ENCODE data around the gene SLC6A12. TPM values are rescaled to one million over a fixed set of nuclear protein-coding genes. Genes with fewer than 3 reads are reported as not detected.

SLC6A12 gene
- 0.02 and 0.06 TPM in 2 replicates for polyA plus RNA-seq (2012; rRNA removed)
- 0.08 and 0.14 TPM in 2 replicates for polyA plus RNA-seq (2012; cell fraction: cytosol; rRNA removed)
- 0.21 and 0.42 TPM in 2 replicates for polyA plus RNA-seq (2012; cell fraction: nucleus; rRNA removed)

GRCh38 chr12:214003-214741, at the start of gene SLC6A12:
TSS of gene SLC6A12 (minus strand) at chr12:214157. CDS start at chr12:209986, 4,171 bp downstream.
- ChIA-PET CTCF (interaction anchor here (1.6 kb wide), 1 partner anchor 10 kb away, joined by 9 read pairs; no protein-coding TSS in a partner anchor), POLR2A (no interaction called here)
- Histone ChIP-seq H3K4me1 (ENCODE audit: control insufficient read depth in 1 of 2, insufficient read depth in 2 of 2, low read depth in 1 of 2, low read length in 1 of 2) (peaks cover 0 to 6% of the 10 kb centered on the region in 2 experiments; a peak in 1 of 4 replicates), H2AFZ (ENCODE audit: low read depth) (no peak within 1 kb of the TSS), H3K4me2 (no peak within 1 kb of the TSS), H3K4me3 (ENCODE audit: low read depth in 2 of 2, low read length in 1 of 2) (no peak within 1 kb of the TSS), H3K27ac (ENCODE audit: low read depth in 2 of 2, low read length in 1 of 2) (no peak within 1 kb of the TSS), H4K20me1 (ENCODE audit: insufficient read depth) (no peaks in the 10 kb centered on the region), H3K79me2 (ENCODE audit: insufficient read depth) (no peaks in the 10 kb centered on the region), H3K27me3 (ENCODE audit: insufficient read depth) (no peaks in the 10 kb centered on the region; the same call in 1 of the 2 replicates), H3K9me2 (no peaks in the 10 kb centered on the region), H3K9me3 (no peaks in the 10 kb centered on the region), H3K9ac (no peak within 1 kb of the TSS), H3K36me3 (replicated peaks in 1 of 2; ENCODE audit: control insufficient read depth in 1 of 2, insufficient read depth in 2 of 2, low read length in 1 of 2) (no peaks in the 10 kb centered on the region), H3F3A (replicated peaks; ENCODE audit: insufficient read depth) (no peaks in the 10 kb centered on the region)
- DNase-seq, result no peak
- WGBS (ENCODE audit: low lambda C conversion rate), result 61% methylated on average over 14 of the region's 14 CpGs
- TF ChIP-seq, protein P1, sequence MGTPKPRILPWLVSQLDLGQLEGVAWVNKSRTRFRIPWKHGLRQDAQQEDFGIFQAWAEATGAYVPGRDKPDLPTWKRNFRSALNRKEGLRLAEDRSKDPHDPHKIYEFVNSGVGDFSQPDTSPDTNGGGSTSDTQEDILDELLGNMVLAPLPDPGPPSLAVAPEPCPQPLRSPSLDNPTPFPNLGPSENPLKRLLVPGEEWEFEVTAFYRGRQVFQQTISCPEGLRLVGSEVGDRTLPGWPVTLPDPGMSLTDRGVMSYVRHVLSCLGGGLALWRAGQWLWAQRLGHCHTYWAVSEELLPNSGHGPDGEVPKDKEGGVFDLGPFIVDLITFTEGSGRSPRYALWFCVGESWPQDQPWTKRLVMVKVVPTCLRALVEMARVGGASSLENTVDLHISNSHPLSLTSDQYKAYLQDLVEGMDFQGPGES (IDR thresholded peaks at IDR 0.05; ENCODE audit: low read depth, low read length), result no peak
- TF ChIP-seq USF2 (IDR thresholded peaks at IDR 0.05; ENCODE audit: borderline replicate concordance, low read depth, low read length) (no peak), RCOR1 (IDR thresholded peaks at IDR 0.05; ENCODE audit: low read length) (no peak)

- Histone ChIP-seq H3K9me2 (no peaks in the 10 kb centered on the region), H3K36me3 (replicated peaks in 1 of 2; ENCODE audit: control insufficient read depth in 1 of 2, insufficient read depth in 2 of 2, low read length in 1 of 2) (no peaks in the 10 kb centered on the region), H3F3A (replicated peaks; ENCODE audit: insufficient read depth) (no peaks in the 10 kb centered on the region), H3K4me3 (ENCODE audit: low read depth in 2 of 2, low read length in 1 of 2) (no peak overlapping the region), H3K9ac (no peak overlapping the region), H3K4me1 (ENCODE audit: control insufficient read depth in 1 of 2, insufficient read depth in 2 of 2, low read depth in 1 of 2, low read length in 1 of 2) (peaks cover 0 to 10% of the 10 kb centered on the region in 2 experiments; a peak in 1 of 4 replicates), H4K20me1 (ENCODE audit: insufficient read depth) (no peaks in the 10 kb centered on the region), H3K4me2 (no peak overlapping the region), H2AFZ (ENCODE audit: low read depth) (no peak overlapping the region), H3K27me3 (ENCODE audit: insufficient read depth) (no peaks in the 10 kb centered on the region), H3K9me3 (no peaks in the 10 kb centered on the region), H3K79me2 (ENCODE audit: insufficient read depth) (no peaks in the 10 kb centered on the region), H3K27ac (ENCODE audit: low read depth in 2 of 2, low read length in 1 of 2) (no peak overlapping the region)
- no peak for DNase-seq
- 83% methylated on average over 9 of the region's 9 CpGs for WGBS (ENCODE audit: low lambda C conversion rate)
- POLR2A ChIA-PET, result no interaction called here
- CTCF ChIA-PET, result interaction anchor here (1.0 to 1.8 kb wide), 4 partner anchors 11 to 74 kb away, joined by 3 to 8 read pairs (median 3); no protein-coding TSS in a partner anchor
- TF ChIP-seq RCOR1 (IDR thresholded peaks at IDR 0.05; ENCODE audit: low read length) (no peak), TAF1 (IDR thresholded peaks at IDR 0.05; ENCODE audit: borderline replicate concordance, low read depth, low read length) (no peak), YY1 (IDR thresholded peaks at IDR 0.05; ENCODE audit: low read depth) (no peak), RXRA (IDR thresholded peaks at IDR 0.05; ENCODE audit: borderline replicate concordance, low read depth) (no peak), CHD2 (IDR thresholded peaks at IDR 0.05; ENCODE audit: low read length, partially characterized antibody) (no peak), RFX5 (IDR thresholded peaks at IDR 0.05; ENCODE audit: low read length) (no peak), TEAD4 (IDR thresholded peaks at IDR 0.05; ENCODE audit: borderline replicate concordance, insufficient read depth) (no peak), JUND (IDR thresholded peaks at IDR 0.05) (no peak), TCF12 (IDR thresholded peaks at IDR 0.05) (no peak)
- TF ChIP-seq, protein P1 (IDR thresholded peaks at IDR 0.05; ENCODE audit: low read depth, low read length), result no peak
These were observed 49.6 kb upstream of the SLC6A12 start for GRCh38 chr12:263574-263973.
